GM18519 (cell line): ENCODE results near the gene STK25.

Experiments used
- ATAC-seq: cut with Tn5 transposase; IDR thresholded peaks from one replicate; pipeline ENCODE4 v1.9.1; 2021; ENCODE audit warnings: mild to moderate bottlenecking, moderate library complexity; ENCODE audit not compliant: unreplicated experiment, low FRiP score

The STK25 gene

GRCh38 chr2:241508240-241509154 lies at the start of gene STK25:
Gene STK25 (minus strand): TSS chr2:241508584. CDS start chr2:241508035, 549 bp downstream.
- ATAC-seq: peak; percentile 82

- no peak for ATAC-seq
These were observed 48.4 kb upstream of the STK25 start for GRCh38 chr2:241556746-241557145.

- no peak for ATAC-seq
These were observed 47.3 kb upstream of the STK25 start for GRCh38 chr2:241555711-241556110.

GRCh38 chr2:241554610-241555322 lies 46.4 kb upstream of the STK25 start:
- ATAC-seq: no peak

- ATAC-seq: no peak
These were observed 45.6 kb upstream of the STK25 start for GRCh38 chr2:241553981-241554380.

GRCh38 chr2:241553512-241553830 lies 45.1 kb upstream of the STK25 start:
- no peak for ATAC-seq

GRCh38 chr2:241551998-241552737 lies 43.8 kb upstream of the STK25 start:
- ATAC-seq: no peak

GRCh38 chr2:241551599-241551997 lies 43.2 kb upstream of the STK25 start:
- ATAC-seq: no peak

- ATAC-seq: no peak
These were observed 42.5 kb upstream of the STK25 start for GRCh38 chr2:241550616-241551580.

GRCh38 chr2:241548451-241548835 lies 40.1 kb upstream of the STK25 start:
- ATAC-seq: no peak

- no peak for ATAC-seq
These were observed 39.5 kb upstream of the STK25 start for GRCh38 chr2:241547781-241548450.

- no peak for ATAC-seq
These were observed 38.6 kb upstream of the STK25 start for GRCh38 chr2:241546771-241547498.

GRCh38 chr2:241545523-241546473 lies 37.4 kb upstream of the STK25 start:
- ATAC-seq: no peak

- no peak for ATAC-seq
These were observed 36.7 kb upstream of the STK25 start for GRCh38 chr2:241545106-241545505.

GRCh38 chr2:241542278-241542605 lies 33.9 kb upstream of the STK25 start:
- ATAC-seq: no peak

GRCh38 chr2:241541564-241542277 lies 33.3 kb upstream of the STK25 start:
- ATAC-seq: no peak
